ENCODE data around the gene TIGAR.

TIGAR gene

GRCh38 chr12:4320853-4321701, at the start of gene TIGAR:
Gene TIGAR (plus strand): TSS chr12:4321213. CDS start chr12:4321272, 59 bp downstream.
- DNase-seq (ENCODE audit: low read depth, low spot score), result peak; percentile 79

GRCh38 chr12:4271717-4272423, 49.1 kb upstream of the TIGAR start:
- DNase-seq (ENCODE audit: low read depth, low spot score), result no peak

DNA sequence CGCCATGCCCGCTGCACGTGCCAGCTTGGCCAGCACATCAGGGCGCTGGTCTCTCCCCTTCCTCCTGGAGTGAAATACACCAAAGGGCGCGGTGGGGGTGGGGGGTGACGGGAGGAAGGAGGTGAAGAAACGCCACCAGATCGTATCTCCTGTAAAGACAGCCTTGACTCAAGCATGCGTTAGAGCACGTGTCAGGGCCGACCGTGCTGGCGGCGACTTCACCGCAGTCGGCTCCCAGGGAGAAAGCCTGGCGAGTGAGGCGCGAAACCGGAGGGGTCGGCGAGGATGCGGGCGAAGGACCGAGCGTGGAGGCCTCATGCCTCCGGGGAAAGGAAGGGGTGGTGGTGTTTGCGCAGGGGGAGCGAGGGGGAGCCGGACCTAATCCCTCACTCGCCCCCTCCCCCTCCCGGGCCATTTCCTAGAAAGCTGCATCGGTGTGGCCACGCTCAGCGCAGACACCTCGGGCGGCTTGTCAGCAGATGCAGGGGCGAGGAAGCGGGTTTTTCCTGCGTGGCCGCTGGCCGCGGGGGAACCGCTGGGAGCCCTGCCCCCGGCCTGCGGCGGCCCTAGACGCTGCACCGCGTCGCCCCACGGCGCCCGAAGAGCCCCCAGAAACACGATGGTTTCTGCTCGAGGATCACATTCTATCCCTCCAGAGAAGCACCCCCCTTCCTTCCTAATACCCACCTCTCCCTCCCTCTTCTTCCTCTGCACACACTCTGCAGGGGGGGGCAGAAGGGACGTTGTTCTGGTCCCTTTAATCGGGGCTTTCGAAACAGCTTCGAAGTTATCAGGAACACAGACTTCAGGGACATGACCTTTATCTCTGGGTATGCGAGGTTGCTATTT, 48.4 kb upstream of the TIGAR start:
- no peak for DNase-seq (ENCODE audit: low read depth, low spot score)

DNA sequence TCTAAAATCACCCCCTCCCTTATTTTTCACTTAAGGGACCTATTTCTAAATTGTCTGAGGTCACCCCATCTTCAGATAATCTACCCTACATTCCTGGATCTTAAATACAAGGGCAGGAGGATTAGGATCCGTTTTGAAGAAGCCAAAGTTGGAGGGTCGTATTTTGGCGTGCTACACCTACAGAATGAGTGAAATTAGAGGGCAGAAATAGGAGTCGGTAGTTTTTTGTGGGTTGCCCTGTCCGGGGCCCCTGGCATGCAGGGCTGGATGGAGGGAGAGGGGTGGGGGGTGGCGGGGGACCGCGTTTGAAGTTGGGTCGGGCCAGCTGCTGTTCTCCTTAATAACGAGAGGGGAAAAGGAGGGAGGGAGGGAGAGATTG, 47.8 kb upstream of the TIGAR start:
- DNase-seq (ENCODE audit: low read depth, low spot score), result no peak

- DNase-seq (ENCODE audit: low read depth, low spot score), result no peak
These were observed 47.2 kb upstream of the TIGAR start, which contains the start of gene CCND2 for GRCh38 chr12:4273652-4274395. Gene CCND2 (plus strand): TSS chr12:4273762. CDS start chr12:4274041, 279 bp downstream.

DNA sequence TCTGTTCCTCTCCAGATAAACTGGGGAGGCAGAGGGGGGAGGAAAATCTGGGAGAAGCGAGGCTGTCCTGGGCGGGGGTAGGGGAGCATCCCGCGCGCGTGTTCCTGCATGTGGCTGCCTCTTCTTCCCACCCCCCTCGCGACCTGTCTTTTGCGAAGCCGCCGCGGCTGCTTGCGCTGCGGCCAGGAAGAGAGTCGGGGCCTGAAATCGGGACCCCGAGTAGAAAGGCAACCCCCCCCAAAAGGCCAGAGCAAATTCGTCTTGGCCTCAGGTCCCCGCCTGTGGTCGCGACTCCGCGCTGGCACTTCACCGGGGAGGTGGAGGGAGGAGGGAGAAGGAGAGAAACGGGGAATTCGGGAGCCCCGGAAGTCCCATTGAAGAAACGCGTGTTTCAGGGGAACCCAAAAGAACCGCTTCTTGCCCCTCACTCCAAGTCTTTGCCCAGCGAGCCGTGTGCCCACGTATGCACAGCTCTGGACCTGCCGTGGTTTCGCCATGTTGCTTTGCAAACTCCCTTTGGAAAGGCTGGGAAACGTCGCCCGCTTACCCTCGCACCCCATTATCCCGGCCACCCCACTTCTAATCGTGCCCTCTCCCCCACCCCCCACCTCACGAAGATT, 46.5 kb upstream of the TIGAR start:
- DNase-seq (ENCODE audit: low read depth, low spot score), result no peak

GRCh38 chr12:4275016-4275869, 45.8 kb upstream of the TIGAR start:
- DNase-seq (ENCODE audit: low read depth, low spot score), result no peak

GRCh38 chr12:4275870-4276301, 45.1 kb upstream of the TIGAR start:
- DNase-seq (ENCODE audit: low read depth, low spot score), result no peak

GRCh38 chr12:4276524-4277204, 44.3 kb upstream of the TIGAR start:
- peak; percentile 70 for DNase-seq (ENCODE audit: low read depth, low spot score)

- DNase-seq (ENCODE audit: low read depth, low spot score), result no peak
These were observed 43.8 kb upstream of the TIGAR start for GRCh38 chr12:4277205-4277543.

GRCh38 chr12:4277857-4278256, 43.2 kb upstream of the TIGAR start:
- DNase-seq (ENCODE audit: low read depth, low spot score), result no peak

GRCh38 chr12:4278329-4279197, 42.5 kb upstream of the TIGAR start:
- no peak for DNase-seq (ENCODE audit: low read depth, low spot score)

GRCh38 chr12:4279198-4279690, 41.8 kb upstream of the TIGAR start:
- DNase-seq (ENCODE audit: low read depth, low spot score), result no peak

- DNase-seq (ENCODE audit: low read depth, low spot score), result no peak
These were observed 40.5 kb upstream of the TIGAR start for GRCh38 chr12:4280351-4281163.

DNA sequence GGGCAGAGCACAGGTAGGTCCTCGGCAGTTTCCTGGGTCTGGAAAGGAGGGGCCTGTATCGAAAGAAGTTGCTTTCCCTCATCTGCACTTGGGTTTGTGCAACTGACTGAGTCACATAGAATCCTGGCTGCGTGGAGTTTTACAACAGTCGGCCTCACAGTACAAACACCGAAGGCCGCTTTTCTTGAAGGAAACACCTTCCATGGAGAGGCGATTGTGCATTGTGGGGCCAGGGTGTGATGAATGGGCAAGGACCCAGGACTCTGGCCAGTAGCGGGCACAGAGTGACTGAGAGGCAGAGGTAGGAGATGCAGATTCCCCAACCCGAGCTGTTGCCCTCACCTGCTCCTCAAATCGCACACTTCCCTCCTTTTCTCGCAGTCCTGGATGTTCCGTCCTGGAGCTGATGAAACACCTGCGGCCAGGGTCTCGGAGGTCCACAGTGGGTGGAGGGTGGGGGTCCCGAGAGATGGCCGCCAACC, 39.8 kb upstream of the TIGAR start:
- no peak for DNase-seq (ENCODE audit: low read depth, low spot score)

DNA sequence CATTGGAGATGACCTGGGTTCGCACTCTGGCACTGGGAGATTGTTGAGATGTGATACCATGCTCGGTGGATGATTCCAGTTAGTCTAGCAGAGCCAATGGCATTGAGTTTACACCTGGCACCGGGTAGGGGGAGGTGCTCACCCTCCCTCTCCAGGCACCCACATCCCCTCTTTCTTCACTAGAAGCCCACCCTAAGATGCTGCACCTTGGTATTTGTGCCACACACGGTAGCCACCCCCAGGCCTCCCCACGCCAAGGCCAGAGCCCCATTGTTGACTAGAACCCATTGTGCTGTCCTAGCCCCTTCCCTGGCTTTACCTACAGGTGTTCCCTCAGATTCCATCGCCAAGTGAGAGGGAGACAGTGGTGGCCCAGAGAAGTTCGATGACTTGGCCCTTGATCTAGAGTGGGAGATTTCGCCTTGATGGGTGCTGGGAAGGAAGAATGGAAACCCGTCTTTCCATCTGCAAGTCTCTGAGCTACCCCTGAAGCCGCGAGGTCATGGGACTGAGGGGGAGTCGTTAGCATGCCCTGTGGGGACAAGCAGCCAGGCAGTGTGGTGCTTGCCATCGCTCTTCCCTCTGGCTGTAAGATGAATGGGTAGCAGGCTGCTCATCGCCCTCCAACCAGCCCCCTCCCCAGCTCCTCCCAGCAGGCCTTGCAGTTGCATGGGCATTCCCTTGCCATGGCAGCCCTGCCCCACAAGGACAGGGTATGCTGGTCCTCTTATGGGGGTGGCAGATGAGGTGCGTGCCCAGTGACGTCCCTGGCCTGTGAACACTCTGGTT, 38.7 kb upstream of the TIGAR start:
- no peak for DNase-seq (ENCODE audit: low read depth, low spot score)

Data from smooth muscle cell of the brain vasculature (primary cell).